Adrenal gland (tissue), 12 donors: Measurements from ENCODE around the gene ADAMTS13. TPM values are rescaled to one million over a fixed set of nuclear protein-coding genes. Genes with fewer than 3 reads are reported as not detected.
A peak's percentile ranks its signal among the peaks of the same experiment; 100 is the strongest.

Experiments used
- DNase-seq, 7 donors: peaks; one replicate each; pipeline ENCODE4 v3.0.0-alpha.2; 2019 to 2020
- H3K27ac ChIP-seq, 5 donors: fragments of 200-600 bp; sonication (generic) in 4 of 5; 1 replicate in 3 of 5; 2 replicates in 2 of 5; pipeline versions ENCODE4 v1.5.1 to v1.8.0; 2016 to 2020; ENCODE audit warnings: mild to moderate bottlenecking in 1 of 5
- H3K27me3 ChIP-seq: fragments of 200-600 bp; 2 replicates; pipeline ENCODE4 v1.8.0; 2021
- H3K36me3 ChIP-seq, 2 donors: fragments of 200-600 bp; replicated peaks in 1 of 2; 1 replicate in 1 of 2; 2 replicates in 1 of 2; pipeline versions ENCODE4 v1.5.1 to v1.8.0; 2018 to 2022
- H3K4me1 ChIP-seq, 2 donors: fragments of 200-600 bp; replicated peaks in 1 of 2; 1 replicate in 1 of 2; 2 replicates in 1 of 2; pipeline versions ENCODE4 v1.5.1 to v1.8.0; 2018 to 2021
- H3K4me3 ChIP-seq, 4 donors: fragments of 200-600 bp; sonication (generic) in 3 of 4; one replicate each; pipeline ENCODE4 v1.5.1; 2016 to 2018
- H3K9me3 ChIP-seq, 3 donors: fragments of 200-600 bp; sonication (generic) in 1 of 3; replicated peaks in 1 of 3; 1 replicate in 2 of 3; 2 replicates in 1 of 3; pipeline versions ENCODE4 v1.5.1 to v1.8.0; 2016 to 2021
- CTCF ChIP-seq, 6 experiments: fragments of 450-650 bp in 4 of 6; fragments of 200-600 bp in 2 of 6; sonication (generic) in 1 of 6; IDR thresholded peaks; 1 replicate in 5 of 6; 2 replicates in 1 of 6; pipeline versions ENCODE4 v1.5.1 to v1.8.0; 2016 to 2021; ENCODE audit warnings: antibody characterized with exemption in 6 of 6, mild to moderate bottlenecking in 2 of 6, moderate library complexity in 1 of 6
- POLR2A ChIP-seq, 2 donors: fragments of 450-650 bp; IDR thresholded peaks; one replicate each; pipeline ENCODE4 v1.6.1; 2017; ENCODE audit warnings: antibody characterized with exemption in 2 of 2, mild to moderate bottlenecking in 2 of 2, moderate library complexity in 1 of 2
- WGBS, 4 donors: extraction: QIAGEN DNeasy Blood & Tissue Kit in 2 of 4; methylation state at CpG; one replicate each; pipeline versions ENCODE4 v1.1.5 to v1.1.7; 2013 to 2017; 5-methylcytosine and 5-hydroxymethylcytosine counted together
- intact Hi-C, 2 donors: fragments of 100-400 bp; cut with DNase I; formaldehyde crosslinking; loops; one replicate each; pipeline versions ENCODE4 v1.14.1 to v1.15.0; 2022 to 2023
- polyA plus RNA-seq, 3 donors: library from polyadenylated mRNA; stranded (reverse); fragments of 200-250 nt in 2 of 3; fragments of 350-450 nt in 1 of 3; fragmentation: Illumina TruSeq in 1 of 3; extraction: RNeasy Lipid Tissue Mini Kit (QIAGEN cat#74804) in 1 of 3; gene quantifications; one replicate each; pipeline ENCODE4 v1.2.3, GENCODE V29; 2013 to 2014
- total RNA-seq, 9 donors: library from RNA; depleted of rRNA in 4 of 9; stranded (reverse); fragments of >200 nt in 4 of 9; fragments of 120-200 nt in 1 of 9; fragmentation: NEBNext Ultra II Directional in 1 of 9; extraction: Animal tissue kit (Norgen Biotek cat#: 25700) in 1 of 9; gene quantifications; one replicate each; pipeline versions ENCODE4 v1.1.0 to v1.2.4, GENCODE V29; 2013 to 2023
- donor health status: healthy with polysubstance abuse.
- donor health status: Bipolar disorder and iron deficiency.
- donor health status: DM: yes; HTN: yes; CAD: no.
- donor health status: DM: no; HTN: no; CAD: no.
- donor health status: DM: no; HTN: no; CAD: no.
- donor health status: DM: yes; HTN: yes; CAD: no.

Gene ADAMTS13
- total and polyA plus RNA-seq, 12 donors: 0.15 to 19.9 (median 2.0) TPM

- H3K36me3 ChIP-seq: no peaks in the 10 kb centered on the region
- no peak overlapping the region for H3K27ac ChIP-seq
- WGBS, 4 donors: 80 to 91% (median 85%) methylated on average over 15 to 19 of the region's 19 CpGs
- no peaks in the 10 kb centered on the region for H3K27me3 ChIP-seq
- H3K4me3 ChIP-seq: no peak overlapping the region
- H3K9me3 ChIP-seq: no peaks in the 10 kb centered on the region
- DNase-seq: no peak
- peaks cover 0 to 4% of the 10 kb centered on the region in 2 donors for H3K4me1 ChIP-seq
- intact Hi-C loops: loop anchor here (5.0 to 10.0 kb wide), 5 partner anchors 82 to 465 kb away; partner anchors contain the start of genes SURF1 (in 2 of the 2) and SURF2 (in 2 of the 2)
- no peak for TF ChIP-seq POLR2A (IDR thresholded peaks at IDR 0.05)
- TF ChIP-seq CTCF (IDR thresholded peaks at IDR 0.05): no peak
Observed at GRCh38 chr9:133489253-133490190, 67.4 kb downstream of the ADAMTS13 start.

GRCh38 chr9:133490201-133490681 is 68.1 kb downstream of the ADAMTS13 start:
- no peak overlapping the region for H3K27ac ChIP-seq
- no peaks in the 10 kb centered on the region for H3K27me3 ChIP-seq
- 39 to 69% (median 60%) methylated on average over 4 to 13 of the region's 13 CpGs for WGBS, 4 donors
- no peak overlapping the region for H3K4me3 ChIP-seq
- TF ChIP-seq POLR2A (IDR thresholded peaks at IDR 0.05) (no peak), CTCF (IDR thresholded peaks at IDR 0.05) (no peak)
- H3K4me1 ChIP-seq: peaks cover 0 to 4% of the 10 kb centered on the region in 2 donors
- no peaks in the 10 kb centered on the region for H3K9me3 ChIP-seq
- H3K36me3 ChIP-seq: no peaks in the 10 kb centered on the region
- intact Hi-C loops: no loop called here
- no peak for DNase-seq

- Histone ChIP-seq H3K36me3 (no peaks in the 10 kb centered on the region), H3K9me3 (no peaks in the 10 kb centered on the region), H3K4me1 (peaks cover 0 to 2% of the 10 kb centered on the region in 2 donors), H3K27me3 (no peaks in the 10 kb centered on the region), H3K4me3 (no peak overlapping the region), H3K27ac (peak overlapping the region in 2 of 5 donors; percentile 44 to 86)
- TF ChIP-seq CTCF (IDR thresholded peaks at IDR 0.05): no peak
- TF ChIP-seq POLR2A (IDR thresholded peaks at IDR 0.05): no peak
- 69 to 78% (median 75%) methylated on average over 6 to 12 of the region's 12 CpGs for WGBS, 4 donors
- no peak for DNase-seq
- intact Hi-C loops: no loop called here
Observed at GRCh38 chr9:133490865-133491655, 68.9 kb downstream of the ADAMTS13 start.

GRCh38 chr9:133491656-133491925 is 69.4 kb downstream of the ADAMTS13 start:
- Histone ChIP-seq H3K27ac (peak overlapping the region in 3 of 5 donors; percentile 44 to 86 (median 47)), H3K27me3 (no peaks in the 10 kb centered on the region), H3K9me3 (no peaks in the 10 kb centered on the region), H3K4me1 (no peaks in the 10 kb centered on the region), H3K4me3 (no peak overlapping the region), H3K36me3 (no peaks in the 10 kb centered on the region)
- WGBS, 4 donors: 79 to 86% (median 84%) methylated on average over 7 to 8 of the region's 8 CpGs
- no peak for DNase-seq
- no peak for TF ChIP-seq CTCF (IDR thresholded peaks at IDR 0.05)
- intact Hi-C loops: no loop called here
